C4-2B (cell line): ENCODE data around the gene ARHGAP26.
A peak's percentile ranks its signal among the peaks of the same experiment; 100 is the strongest.

Source experiments
- H3K27ac ChIP-seq: fragments of 450-650 bp; 2 replicates; pipeline ENCODE4 v1.5.1; 2017
- CTCF ChIP-seq: fragments of 450-650 bp; conservative IDR thresholded peaks from 2 replicates; pipeline ENCODE4 v1.5.1; 2017; ENCODE audit warnings: mild to moderate bottlenecking
- ZFX ChIP-seq: fragments of 450-650 bp; IDR thresholded peaks from 2 replicates; pipeline ENCODE4 v1.6.1; 2017

The ARHGAP26 gene

GRCh38 chr5:143208781-143209510, 438.8 kb downstream of the ARHGAP26 start:
- no peak for TF ChIP-seq ZFX
- TF ChIP-seq CTCF, result peak; percentile 37
- H3K27ac ChIP-seq, result no peak overlapping the region

GRCh38 chr5:143209881-143210395, 439.8 kb downstream of the ARHGAP26 start:
- no peak overlapping the region for H3K27ac ChIP-seq
- TF ChIP-seq ZFX, result no peak
- TF ChIP-seq CTCF, result no peak

GRCh38 chr5:143210576-143210975, 440.4 kb downstream of the ARHGAP26 start:
- TF ChIP-seq ZFX (no peak), CTCF (no peak)
- H3K27ac ChIP-seq, result no peak overlapping the region

DNA sequence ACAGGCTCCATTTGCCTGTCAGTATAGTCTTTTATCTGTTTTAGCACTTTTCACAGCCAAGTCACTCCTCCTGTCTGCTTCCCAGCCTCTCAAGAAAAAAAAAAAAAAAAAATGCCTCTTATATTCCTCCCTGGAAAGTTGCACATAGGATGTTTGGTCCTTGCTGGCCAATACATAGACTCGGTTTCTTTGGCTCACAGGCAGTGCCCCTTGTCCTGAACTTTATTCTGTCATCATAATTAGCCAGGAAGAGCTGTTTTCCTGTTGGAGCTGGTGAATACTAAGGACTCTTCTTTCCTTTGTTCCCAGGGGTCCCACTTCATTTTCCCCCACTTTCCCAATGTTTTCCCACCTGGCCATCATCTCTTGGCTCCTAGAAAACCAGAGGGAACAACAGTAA, 442.1 kb downstream of the ARHGAP26 start:
- no peak for TF ChIP-seq ZFX
- no peak for TF ChIP-seq CTCF
- H3K27ac ChIP-seq, result no peak overlapping the region

GRCh38 chr5:143213231-143213850, 443.2 kb downstream of the ARHGAP26 start:
- no peak overlapping the region for H3K27ac ChIP-seq
- TF ChIP-seq CTCF, result no peak
- TF ChIP-seq ZFX, result no peak

- H3K27ac ChIP-seq, result no peak overlapping the region
- TF ChIP-seq ZFX (no peak), CTCF (no peak)
Observed at GRCh38 chr5:143213851-143214363, 443.7 kb downstream of the ARHGAP26 start.

- no peak overlapping the region for H3K27ac ChIP-seq
- TF ChIP-seq ZFX (no peak), CTCF (no peak)
Observed at GRCh38 chr5:143214458-143214857, 444.3 kb downstream of the ARHGAP26 start.
